AG10803 (cell line): ENCODE data around the gene IPO11.

Experiments used
- DNase-seq: peaks from one replicate; pipeline ENCODE4 v3.0.0; 2010; ENCODE audit warnings: low read depth
- H3K4me3 ChIP-seq: 2 replicates; pipeline ENCODE4 v1.5.1; 2011; ENCODE audit warnings: mild to moderate bottlenecking, low read length, control low read depth
- CTCF ChIP-seq: conservative IDR thresholded peaks from 2 replicates; pipeline ENCODE4 v1.5.1; 2011; ENCODE audit warnings: mild to moderate bottlenecking, low read length, control low read depth, inconsistent platforms

The IPO11 gene

GRCh38 chr5:62448528-62448927 lies 36.0 kb downstream of the IPO11 start:
- DNase-seq, result no peak
- TF ChIP-seq CTCF, result no peak
- H3K4me3 ChIP-seq, result no peak overlapping the region

GRCh38 chr5:62450259-62450658 lies 37.7 kb downstream of the IPO11 start:
- no peak overlapping the region for H3K4me3 ChIP-seq
- no peak for DNase-seq
- no peak for TF ChIP-seq CTCF

GRCh38 chr5:62457071-62457470 lies 44.5 kb downstream of the IPO11 start:
- DNase-seq, result peak; percentile 40
- H3K4me3 ChIP-seq, result no peak overlapping the region
- no peak for TF ChIP-seq CTCF

- TF ChIP-seq CTCF, result peak; percentile 94
- H3K4me3 ChIP-seq, result no peak overlapping the region
- peak; percentile 59 for DNase-seq
Observed at GRCh38 chr5:62460578-62460983, 48.0 kb downstream of the IPO11 start.

- no peak for TF ChIP-seq CTCF
- no peak for DNase-seq
- no peak overlapping the region for H3K4me3 ChIP-seq
Observed at GRCh38 chr5:62461561-62461960, 49.0 kb downstream of the IPO11 start.

GRCh38 chr5:62465985-62466925 lies 53.7 kb downstream of the IPO11 start:
- H3K4me3 ChIP-seq, result no peak overlapping the region
- TF ChIP-seq CTCF, result no peak
- peak; percentile 31 for DNase-seq

GRCh38 chr5:62473209-62473608 lies 60.6 kb downstream of the IPO11 start:
- DNase-seq, result peak; percentile 7
- TF ChIP-seq CTCF, result no peak
- no peak overlapping the region for H3K4me3 ChIP-seq
